ENCODE data around the gene RNF175. TPM values are rescaled to one million over a fixed set of nuclear protein-coding genes. Genes with fewer than 3 reads are reported as not detected.

RNF175 gene
- total RNA-seq, 1 experiment from 2014 or later = not detected

DNA sequence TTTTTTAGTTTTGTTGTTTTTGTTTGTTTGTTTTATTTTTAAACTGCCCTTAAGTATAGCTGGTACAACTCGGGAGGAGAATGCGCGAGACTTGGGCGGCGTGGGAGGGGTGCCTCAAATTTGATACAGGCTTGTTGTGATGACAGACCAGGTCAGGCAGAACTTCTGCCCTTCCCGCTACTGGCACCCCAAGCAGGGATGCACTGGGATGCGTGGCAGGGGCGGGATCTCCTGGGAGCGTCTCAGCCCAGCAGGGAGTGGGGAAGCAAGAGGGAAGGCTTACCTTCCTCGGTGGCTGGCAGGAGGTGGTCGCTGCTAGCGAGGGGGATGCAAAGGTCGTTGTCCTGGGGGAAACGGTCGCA lies 28.2 kb upstream of the RNF175 start:
- no peaks in the 10 kb centered on the region for H3K27me3 ChIP-seq (ENCODE audit: insufficient read depth, low read depth)
- H3K4me2 ChIP-seq = no peak overlapping the region
- TF ChIP-seq CTCF (conservative IDR thresholded peaks at IDR 0.05) (no peak), EZH2 (IDR thresholded peaks at IDR 0.05; ENCODE audit: low read depth) (no peak)
- no TSS peak for BruUV-seq (replicated peaks)
- DNase-seq = no peak
- no peaks in the 10 kb centered on the region for H3K79me2 ChIP-seq (ENCODE audit: low read depth)
- ChIA-PET CTCF (no interaction called here), POLR2A (ENCODE audit: unreplicated experiment) (no interaction called here)
- no peaks in the 10 kb centered on the region for H3K36me3 ChIP-seq (ENCODE audit: low read depth)
- H3K4me3 ChIP-seq = no peak overlapping the region
- H3K9me2 ChIP-seq (ENCODE audit: insufficient read depth) = no peaks in the 10 kb centered on the region
- no peaks in the 10 kb centered on the region for H4K20me1 ChIP-seq (ENCODE audit: insufficient read depth)
- no peak overlapping the region for H3K27ac ChIP-seq
- H3F3A ChIP-seq (ENCODE audit: insufficient read depth, low read depth) = no peaks in the 10 kb centered on the region
- no peaks in the 10 kb centered on the region for H3K4me1 ChIP-seq (replicated peaks; ENCODE audit: insufficient read depth)
- H2AFZ ChIP-seq = no peak overlapping the region
- intact Hi-C loops (cut with micrococcal nuclease; ENCODE audit: unreplicated experiment) = loop anchor here (5.0 to 10.0 kb wide), 2 partner anchors 524 to 767 kb away; partner anchors contain the start of gene PLRG1
- H3K9me3 ChIP-seq (ENCODE audit: insufficient read depth, low read depth) = no peaks in the 10 kb centered on the region

DNA sequence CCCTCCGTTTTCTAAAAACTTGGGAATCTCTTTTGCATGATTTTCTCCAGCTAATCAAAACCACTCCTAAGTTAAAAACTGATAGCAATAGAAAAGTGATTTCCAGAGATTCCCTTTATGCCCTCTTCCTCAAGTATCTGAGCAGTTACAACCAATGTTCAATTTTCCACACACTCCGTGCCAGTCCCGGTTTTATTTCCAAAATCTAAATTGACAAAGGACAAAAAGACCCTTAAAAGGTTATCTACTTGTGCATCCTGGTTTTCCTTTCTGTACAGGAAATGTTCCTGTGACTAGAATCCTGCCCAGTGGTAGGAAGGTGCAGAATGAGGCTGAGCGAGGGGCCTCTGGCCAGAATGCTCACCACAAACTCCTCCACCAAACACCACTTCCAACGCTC lies 27.8 kb upstream of the RNF175 start:
- Histone ChIP-seq H3K4me3 (no peak overlapping the region), H3K79me2 (ENCODE audit: low read depth) (no peaks in the 10 kb centered on the region), H2AFZ (no peak overlapping the region), H3K27ac (no peak overlapping the region), H3K4me2 (no peak overlapping the region), H3K4me1 (replicated peaks; ENCODE audit: insufficient read depth) (0 out of 2 replicates have a peak, but pooled peaks cover under 1% of the 10 kb centered on the region), H3F3A (ENCODE audit: insufficient read depth, low read depth) (no peaks in the 10 kb centered on the region), H3K27me3 (ENCODE audit: insufficient read depth, low read depth) (no peaks in the 10 kb centered on the region), H3K9me3 (ENCODE audit: insufficient read depth, low read depth) (no peaks in the 10 kb centered on the region), H3K36me3 (ENCODE audit: low read depth) (no peaks in the 10 kb centered on the region), H4K20me1 (ENCODE audit: insufficient read depth) (no peaks in the 10 kb centered on the region), H3K9me2 (ENCODE audit: insufficient read depth) (no peaks in the 10 kb centered on the region)
- no peak for TF ChIP-seq CTCF (conservative IDR thresholded peaks at IDR 0.05)
- no peak for TF ChIP-seq EZH2 (IDR thresholded peaks at IDR 0.05; ENCODE audit: low read depth)
- DNase-seq = no peak
- ChIA-PET POLR2A (ENCODE audit: unreplicated experiment) (no interaction called here), CTCF (no interaction called here)
- BruUV-seq (replicated peaks) = no TSS peak
- intact Hi-C loops (cut with micrococcal nuclease; ENCODE audit: unreplicated experiment) = loop anchor here (5.0 to 10.0 kb wide), 2 partner anchors 525 to 767 kb away; partner anchors contain the start of gene PLRG1

DNA sequence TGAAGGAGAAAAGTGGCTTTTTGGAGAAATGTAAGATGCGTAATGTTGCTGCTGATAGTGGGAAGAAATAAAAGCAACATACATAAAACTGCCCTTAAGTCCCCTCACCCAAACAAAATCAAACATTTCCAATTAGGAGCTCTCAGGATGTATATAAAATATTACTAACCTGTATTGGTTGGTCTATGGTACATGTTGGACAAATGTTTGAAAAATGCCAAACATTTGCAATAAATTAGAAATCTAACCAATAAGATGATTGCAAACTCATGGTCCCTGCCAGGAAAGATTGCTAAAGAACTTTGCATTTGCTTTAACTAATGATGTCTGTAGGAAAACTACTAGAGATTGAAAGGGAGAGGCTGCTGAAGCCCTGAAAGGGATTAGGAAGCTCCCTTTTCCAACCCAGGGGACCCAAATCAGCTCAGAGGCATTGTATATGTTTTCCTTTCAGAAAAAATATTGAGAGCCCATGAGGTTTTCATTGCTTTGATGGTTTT lies 27.3 kb upstream of the RNF175 start:
- intact Hi-C loops (cut with micrococcal nuclease; ENCODE audit: unreplicated experiment) = loop anchor here (5.0 to 10.0 kb wide), 2 partner anchors 525 to 768 kb away; partner anchors contain the start of gene PLRG1
- H3K36me3 ChIP-seq (ENCODE audit: low read depth) = no peaks in the 10 kb centered on the region
- POLR2A ChIA-PET (ENCODE audit: unreplicated experiment) = no interaction called here
- CTCF ChIA-PET = no interaction called here
- DNase-seq = no peak
- no peak overlapping the region for H2AFZ ChIP-seq
- no peak overlapping the region for H3K27ac ChIP-seq
- 0 out of 2 replicates have a peak, but pooled peaks cover 5% of the 10 kb centered on the region for H3K4me1 ChIP-seq (replicated peaks; ENCODE audit: insufficient read depth)
- H3K9me3 ChIP-seq (ENCODE audit: insufficient read depth, low read depth) = no peaks in the 10 kb centered on the region
- H3K4me2 ChIP-seq = no peak overlapping the region
- no peak for TF ChIP-seq EZH2 (IDR thresholded peaks at IDR 0.05; ENCODE audit: low read depth)
- TF ChIP-seq CTCF (conservative IDR thresholded peaks at IDR 0.05) = no peak
- H3K27me3 ChIP-seq (ENCODE audit: insufficient read depth, low read depth) = no peaks in the 10 kb centered on the region
- no peaks in the 10 kb centered on the region for H3F3A ChIP-seq (ENCODE audit: insufficient read depth, low read depth)
- no peak overlapping the region for H3K4me3 ChIP-seq
- no peaks in the 10 kb centered on the region for H4K20me1 ChIP-seq (ENCODE audit: insufficient read depth)
- no peaks in the 10 kb centered on the region for H3K9me2 ChIP-seq (ENCODE audit: insufficient read depth)
- no peaks in the 10 kb centered on the region for H3K79me2 ChIP-seq (ENCODE audit: low read depth)
- no TSS peak for BruUV-seq (replicated peaks)
